ENCODE results near the gene GPHB5. TPM values are rescaled to one million over a fixed set of nuclear protein-coding genes. Genes with fewer than 3 reads are reported as not detected.

Gene GPHB5
- total RNA-seq, 1 experiment from 2014 or later = not detected

GRCh38 chr14:63273717-63274655 is 44.7 kb downstream of the GPHB5 start:
- no TSS peak for BruUV-seq (replicated peaks)
- no peak for TF ChIP-seq CTCF (IDR thresholded peaks at IDR 0.05; ENCODE audit: unreplicated experiment)
- Mint-ChIP-seq H3K27ac (ENCODE audit: low read depth, unreplicated experiment) (no peak overlapping the region), H3K9me3 (ENCODE audit: unreplicated experiment) (no peaks in the 10 kb centered on the region), H3K4me3 (ENCODE audit: unreplicated experiment) (no peak overlapping the region), H3K36me3 (ENCODE audit: insufficient read depth, unreplicated experiment) (no peaks in the 10 kb centered on the region), H3K27me3 (ENCODE audit: insufficient read depth, unreplicated experiment) (no peaks in the 10 kb centered on the region), H3K4me1 (ENCODE audit: insufficient read depth, unreplicated experiment) (no peaks in the 10 kb centered on the region)
- POLR2A ChIA-PET = no interaction called here
- no peak for DNase-seq (ENCODE audit: unreplicated experiment)
- CTCF ChIA-PET = interaction anchor here (0.6 to 2.7 kb wide), 10 partner anchors 32 to 1118 kb away, joined by 3 to 13 read pairs (median 3); no protein-coding TSS in a partner anchor
- intact Hi-C loops (cut with micrococcal nuclease) = no loop called here

GRCh38 chr14:63273129-63273528 is 45.6 kb downstream of the GPHB5 start:
- ChIA-PET CTCF (interaction anchor here (0.8 to 2.7 kb wide), 5 partner anchors 31 to 1111 kb away, joined by 3 to 13 read pairs (median 3); no protein-coding TSS in a partner anchor), POLR2A (no interaction called here)
- Mint-ChIP-seq H3K9me3 (ENCODE audit: unreplicated experiment) (no peaks in the 10 kb centered on the region), H3K27me3 (ENCODE audit: insufficient read depth, unreplicated experiment) (no peaks in the 10 kb centered on the region), H3K4me1 (ENCODE audit: insufficient read depth, unreplicated experiment) (no peaks in the 10 kb centered on the region), H3K36me3 (ENCODE audit: insufficient read depth, unreplicated experiment) (no peaks in the 10 kb centered on the region), H3K4me3 (ENCODE audit: unreplicated experiment) (no peak overlapping the region), H3K27ac (ENCODE audit: low read depth, unreplicated experiment) (no peak overlapping the region)
- no peak for TF ChIP-seq CTCF (IDR thresholded peaks at IDR 0.05; ENCODE audit: unreplicated experiment)
- BruUV-seq (replicated peaks) = no TSS peak
- intact Hi-C loops (cut with micrococcal nuclease) = no loop called here
- no peak for DNase-seq (ENCODE audit: unreplicated experiment)

GRCh38 chr14:63269561-63270225 is 49.0 kb downstream of the GPHB5 start:
- POLR2A ChIA-PET = no interaction called here
- H3K27me3 Mint-ChIP-seq (ENCODE audit: insufficient read depth, unreplicated experiment) = no peaks in the 10 kb centered on the region
- CTCF ChIA-PET = interaction anchor here (0.6 kb wide), 1 partner anchor 90 kb away, joined by 3 read pairs; no protein-coding TSS in a partner anchor

More at GRCh38 chr14:63269561-63270225, 49.0 kb downstream of the GPHB5 start:
- intact Hi-C loops (cut with micrococcal nuclease) = no loop called here
- Mint-ChIP-seq H3K4me1 (ENCODE audit: insufficient read depth, unreplicated experiment) (no peaks in the 10 kb centered on the region), H3K4me3 (ENCODE audit: unreplicated experiment) (no peak overlapping the region), H3K36me3 (ENCODE audit: insufficient read depth, unreplicated experiment) (no peaks in the 10 kb centered on the region), H3K9me3 (ENCODE audit: unreplicated experiment) (no peaks in the 10 kb centered on the region), H3K27ac (ENCODE audit: low read depth, unreplicated experiment) (no peak overlapping the region)
- BruUV-seq (replicated peaks) = no TSS peak
- TF ChIP-seq CTCF (IDR thresholded peaks at IDR 0.05; ENCODE audit: unreplicated experiment) = no peak
- DNase-seq (ENCODE audit: unreplicated experiment) = no peak
